Subcutaneous abdominal adipose tissue (tissue), 5 donors: Measurements from ENCODE around the gene TRIM26.
"Not testable (repeated sequence)": the region's sequence is repeated elsewhere in the genome, so short reads cannot be mapped to it uniquely, and the experiment has no call there.

Experiments
- H3K27ac ChIP-seq: one replicate; pipeline ENCODE4 v1.7.0; 2013; ENCODE audit warnings: low read depth, mild to moderate bottlenecking, inconsistent platforms, low read length, moderate library complexity
- H3K27me3 ChIP-seq, 5 donors: one replicate each; pipeline ENCODE4 v1.7.0; 2013; ENCODE audit warnings: low read length in 5 of 5, inconsistent platforms in 1 of 5; ENCODE audit not compliant: control insufficient read depth in 5 of 5, insufficient read depth in 4 of 5
- H3K36me3 ChIP-seq, 5 donors: one replicate each; pipeline ENCODE4 v1.7.0; 2013; ENCODE audit warnings: low read length in 5 of 5; ENCODE audit not compliant: control insufficient read depth in 5 of 5, insufficient read depth in 5 of 5
- H3K4me1 ChIP-seq, 5 donors: one replicate each; pipeline ENCODE4 v1.7.0; 2013; ENCODE audit warnings: low read length in 5 of 5, mild to moderate bottlenecking in 3 of 5, moderate library complexity in 1 of 5; ENCODE audit not compliant: control insufficient read depth in 5 of 5, insufficient read depth in 5 of 5
- H3K4me3 ChIP-seq, 5 donors: one replicate each; pipeline ENCODE4 v1.7.0; 2013; ENCODE audit warnings: low read length in 5 of 5, low read depth in 1 of 5
- H3K9ac ChIP-seq, 5 donors: one replicate each; pipeline ENCODE4 v1.7.0; 2013; ENCODE audit warnings: low read length in 5 of 5, mild to moderate bottlenecking in 4 of 5, moderate library complexity in 3 of 5
- H3K9me3 ChIP-seq, 5 donors: one replicate each; pipeline ENCODE4 v1.7.0; 2013; ENCODE audit warnings: low read length in 5 of 5; ENCODE audit not compliant: control insufficient read depth in 5 of 5
- donor health status: healthy.
- donor health status: healthy.
- donor health status: healthy.
- donor health status: healthy.
- donor health status: healthy.

TRIM26 gene

GRCh38 chr6:30172681-30173080 lies 40.5 kb downstream of the TRIM26 start:
- Histone ChIP-seq H3K27me3 (peaks cover 15 to 40% (median 28%) of the 10 kb centered on the region in 5 donors), H3K27ac (no peak overlapping the region), H3K4me1 (peaks cover 0 to 7% (median 6%) of the 10 kb centered on the region in 5 donors), H3K9me3 (no peaks in the 10 kb centered on the region), H3K36me3 (no peaks in the 10 kb centered on the region), H3K4me3 (no peak overlapping the region), H3K9ac (no peak overlapping the region)

- Histone ChIP-seq H3K36me3 (no peaks in the 10 kb centered on the region), H3K4me1 (peaks cover 0 to 7% (median 6%) of the 10 kb centered on the region in 5 donors), H3K27ac (no peak overlapping the region), H3K9me3 (no peaks in the 10 kb centered on the region), H3K27me3 (peaks cover 15 to 40% (median 32%) of the 10 kb centered on the region in 5 donors), H3K4me3 (no peak overlapping the region), H3K9ac (no peak overlapping the region)
Measured at GRCh38 chr6:30171677-30172471, 41.3 kb downstream of the TRIM26 start.

GRCh38 chr6:30169658-30170614 lies 43.3 kb downstream of the TRIM26 start:
- Histone ChIP-seq H3K27ac (no peak overlapping the region), H3K27me3 (peaks cover 9 to 39% (median 30%) of the 10 kb centered on the region in 5 donors), H3K4me3 (no peak overlapping the region), H3K9me3 (no peaks in the 10 kb centered on the region), H3K4me1 (peaks cover 0 to 7% (median 6%) of the 10 kb centered on the region in 5 donors), H3K36me3 (no peaks in the 10 kb centered on the region), H3K9ac (no peak overlapping the region)

GRCh38 chr6:30168741-30169140 lies 44.5 kb downstream of the TRIM26 start:
- H3K36me3 ChIP-seq: no peaks in the 10 kb centered on the region
- peaks cover 0 to 7% (median 6%) of the 10 kb centered on the region in 5 donors for H3K4me1 ChIP-seq
- H3K9me3 ChIP-seq: no peaks in the 10 kb centered on the region
- no peak overlapping the region for H3K4me3 ChIP-seq
- H3K27me3 ChIP-seq: peaks cover 8 to 44% (median 33%) of the 10 kb centered on the region in 5 donors
- no peak overlapping the region for H3K27ac ChIP-seq
- H3K9ac ChIP-seq: no peak overlapping the region

DNA sequence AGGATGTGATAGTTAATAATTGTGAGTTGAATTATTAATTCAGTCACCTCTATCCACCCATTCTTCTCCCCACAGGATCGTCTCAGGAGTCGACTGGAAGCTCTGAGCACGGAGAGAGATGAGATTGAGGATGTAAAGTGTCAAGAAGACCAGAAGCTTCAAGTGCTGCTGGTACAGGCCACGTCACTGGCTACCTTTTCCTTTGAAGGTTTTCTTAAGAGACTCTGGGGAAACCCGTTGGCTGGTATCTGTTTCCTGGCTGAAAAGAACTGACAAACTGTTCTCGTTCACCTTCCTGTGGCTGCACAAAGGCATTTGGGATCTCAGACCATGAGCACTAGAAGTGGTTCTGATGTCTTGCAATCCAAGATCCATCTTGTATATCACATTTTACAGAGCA lies 46.1 kb downstream of the TRIM26 start:
- H3K9ac ChIP-seq: no peak overlapping the region
- H3K27me3 ChIP-seq: peaks cover 11 to 40% (median 32%) of the 10 kb centered on the region in 5 donors
- H3K9me3 ChIP-seq: no peaks in the 10 kb centered on the region
- H3K4me1 ChIP-seq: peaks cover 0 to 8% (median 3%) of the 10 kb centered on the region in 5 donors
- no peak overlapping the region for H3K4me3 ChIP-seq
- H3K27ac ChIP-seq: no peak overlapping the region
- H3K36me3 ChIP-seq: no peaks in the 10 kb centered on the region

DNA sequence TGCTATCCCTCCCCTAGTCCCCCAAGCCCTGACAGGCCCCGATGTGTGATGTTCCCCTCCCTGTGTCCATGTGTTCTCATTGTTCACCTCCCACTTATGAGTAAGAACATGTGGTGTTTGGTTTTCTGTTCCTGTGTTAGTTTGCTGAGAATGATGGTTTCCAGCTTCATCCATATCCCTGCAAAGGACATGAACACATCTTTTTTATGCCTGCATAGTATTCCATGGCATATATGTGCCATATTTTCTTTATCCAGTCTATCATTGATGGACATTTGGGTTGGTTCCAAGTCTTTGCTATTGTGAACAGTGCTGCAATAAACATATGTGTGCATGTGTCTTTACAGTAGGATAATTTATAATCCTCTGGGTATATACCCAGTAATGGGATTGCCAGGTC lies 48.0 kb downstream of the TRIM26 start:
- H3K9me3 ChIP-seq, H3K4me3 ChIP-seq, H3K27ac ChIP-seq, H3K4me1 ChIP-seq, H3K9ac ChIP-seq, H3K36me3 ChIP-seq: not testable (repeated sequence)
- peaks cover 6 to 26% (median 15%) of the 10 kb centered on the region in 5 donors for H3K27me3 ChIP-seq

GRCh38 chr6:30164714-30165113 lies 48.5 kb downstream of the TRIM26 start:
- peaks cover 0 to 2% (median 0%) of the 10 kb centered on the region in 5 donors for H3K4me1 ChIP-seq
- H3K9ac ChIP-seq: no peak overlapping the region
- no peak overlapping the region for H3K4me3 ChIP-seq
- H3K27me3 ChIP-seq: peaks cover 6 to 26% (median 14%) of the 10 kb centered on the region in 5 donors
- no peak overlapping the region for H3K27ac ChIP-seq
- no peaks in the 10 kb centered on the region for H3K36me3 ChIP-seq
- no peaks in the 10 kb centered on the region for H3K9me3 ChIP-seq

- H3K36me3 ChIP-seq: no peaks in the 10 kb centered on the region
- no peak overlapping the region for H3K4me3 ChIP-seq
- no peaks in the 10 kb centered on the region for H3K9me3 ChIP-seq
- H3K27ac ChIP-seq: no peak overlapping the region
- peaks cover 6 to 26% (median 14%) of the 10 kb centered on the region in 5 donors for H3K27me3 ChIP-seq
- H3K9ac ChIP-seq: no peak overlapping the region
- H3K4me1 ChIP-seq: peaks cover 0 to 2% (median 0%) of the 10 kb centered on the region in 5 donors
Measured at GRCh38 chr6:30163918-30164654, 49.1 kb downstream of the TRIM26 start.

GRCh38 chr6:30163090-30163917 lies 49.9 kb downstream of the TRIM26 start, which contains the start of gene TRIM15:
Gene TRIM15 (plus strand): TSS chr6:30163546. CDS start chr6:30163685, 139 bp downstream.
- Histone ChIP-seq H3K27ac (no peak within 1 kb of the TSS), H3K4me1 (peaks cover 0 to 2% (median 0%) of the 10 kb centered on the region in 5 donors), H3K9ac (no peak within 1 kb of the TSS), H3K9me3 (no peaks in the 10 kb centered on the region), H3K36me3 (no peaks in the 10 kb centered on the region), H3K4me3 (no peak within 1 kb of the TSS), H3K27me3 (peaks cover 6 to 25% (median 6%) of the 10 kb centered on the region in 5 donors)
